GM12878 (cell line): Measurements from ENCODE around the gene OSGIN1. TPM values are rescaled to one million over a fixed set of nuclear protein-coding genes. Genes with fewer than 3 reads are reported as not detected.

ENCODE experiments used
- CEBPB ChIP-seq, 2 experiments: fragments of 150-350 bp in 1 of 2; IDR thresholded peaks; 2 replicates each; pipeline ENCODE4 v1.6.1; 2012 to 2014; ENCODE audit warnings: low read depth in 2 of 2, low read length in 2 of 2, borderline replicate concordance in 1 of 2, inconsistent platforms in 1 of 2
- PML ChIP-seq: IDR thresholded peaks from 2 replicates; pipeline ENCODE4 v1.6.1; 2012; ENCODE audit warnings: low read length, inconsistent platforms
- WRNIP1 ChIP-seq: IDR thresholded peaks from 2 replicates; pipeline ENCODE4 v1.6.1; 2011; ENCODE audit warnings: low read depth, low read length, improper control_type of control experiment, borderline replicate concordance
- polyA plus RNA-seq, 11 experiments: library from polyadenylated mRNA; depleted of rRNA in 4 of 11; unstranded in 6 of 11; stranded (reverse) in 5 of 11; fragments of >200 nt; fragmentation: Nextera tagmentation in 4 of 11; fragmentation: Illumina TruSeq in 1 of 11; extraction: Ambion mirVana in 4 of 11; extraction: Trizol in 1 of 11; gene quantifications; 1 replicate in 1 of 11; 2 replicates in 10 of 11; pipeline versions ENCODE4 v1.2.1 to v1.2.3, GENCODE V29; 2011 to 2016; ENCODE audit warnings: inconsistent platforms in 2 of 11, missing spikeins in 2 of 11, low read depth in 1 of 11
- total RNA-seq, 4 experiments: library from RNA; depleted of rRNA in 3 of 4; stranded (reverse); fragments of >200 nt in 3 of 4; fragmentation: Illumina TruSeq in 1 of 4; extraction: Trizol in 1 of 4; gene quantifications; 2 replicates each; pipeline versions ENCODE4 v1.2.1 to v1.2.3, GENCODE V29; 2013 to 2021
- TF ChIP-seq, protein P1 (sequence below): fragments of 450-650 bp; IDR thresholded peaks from 2 replicates; pipeline ENCODE4 v1.6.1; 2016; ENCODE audit warnings: mild to moderate bottlenecking
- TF ChIP-seq, protein P2 (sequence below): IDR thresholded peaks from 2 replicates; pipeline ENCODE4 v1.6.1; 2012; ENCODE audit warnings: low read depth, low read length, improper control_type of control experiment
- TF ChIP-seq, protein P3 (sequence below): fragments of 450-650 bp; IDR thresholded peaks from 2 replicates; pipeline ENCODE4 v1.6.1; 2014; ENCODE audit warnings: mild to moderate bottlenecking
- TF ChIP-seq, protein P4 (sequence below): IDR thresholded peaks from 2 replicates; pipeline ENCODE4 v1.6.1; 2011; ENCODE audit warnings: borderline replicate concordance, low read depth, mild to moderate bottlenecking, moderate library complexity, low read length; ENCODE audit not compliant: insufficient read depth, poor library complexity, severe bottlenecking

OSGIN1 gene
- total and polyA plus RNA-seq, 10 of the 15 experiments (the other 5 are each of a cell fraction or from before 2014, with no cell fraction given), result 0.06 to 0.18 (median 0.13) TPM; not detected in 5

DNA sequence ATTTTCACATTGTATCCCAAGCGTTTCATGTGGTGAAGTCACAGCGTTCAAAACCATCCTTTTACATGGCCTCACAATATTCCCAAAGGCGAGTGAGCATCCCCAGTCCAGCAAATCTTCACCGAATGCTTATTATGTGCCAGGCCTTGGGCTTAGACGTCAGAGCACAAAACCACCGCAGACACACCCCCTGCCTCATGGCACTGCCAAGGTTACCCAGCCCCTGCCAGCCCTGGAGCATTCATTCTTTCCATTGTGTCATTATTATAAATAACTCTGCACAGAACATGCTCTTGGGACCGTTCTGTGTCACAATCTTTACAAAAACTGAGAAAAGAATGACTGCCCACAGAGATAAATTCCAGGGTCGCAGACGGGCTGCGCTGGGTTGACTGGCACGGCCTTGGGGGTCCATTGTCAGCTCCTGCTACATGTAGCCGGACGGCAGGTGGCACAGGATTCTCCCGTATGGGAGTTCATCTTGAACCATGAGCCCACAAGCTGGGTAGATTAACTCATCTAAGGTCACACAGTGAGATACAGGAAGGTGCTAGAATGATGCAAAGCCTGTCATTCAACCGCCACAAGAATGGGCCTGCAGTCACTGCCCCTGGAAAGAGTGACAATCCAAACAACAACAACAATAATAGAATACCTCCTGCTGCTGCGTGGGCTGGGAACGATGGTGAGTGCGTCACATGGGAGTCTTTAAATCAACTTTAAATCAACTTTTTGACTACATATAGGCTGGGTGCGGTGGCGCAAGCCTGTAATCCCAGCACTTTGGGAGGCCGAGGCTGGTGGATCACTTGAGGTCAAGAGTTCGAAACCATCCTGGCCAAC, 10.5 kb downstream of the OSGIN1 start (continued):
- TF ChIP-seq, protein P1, sequence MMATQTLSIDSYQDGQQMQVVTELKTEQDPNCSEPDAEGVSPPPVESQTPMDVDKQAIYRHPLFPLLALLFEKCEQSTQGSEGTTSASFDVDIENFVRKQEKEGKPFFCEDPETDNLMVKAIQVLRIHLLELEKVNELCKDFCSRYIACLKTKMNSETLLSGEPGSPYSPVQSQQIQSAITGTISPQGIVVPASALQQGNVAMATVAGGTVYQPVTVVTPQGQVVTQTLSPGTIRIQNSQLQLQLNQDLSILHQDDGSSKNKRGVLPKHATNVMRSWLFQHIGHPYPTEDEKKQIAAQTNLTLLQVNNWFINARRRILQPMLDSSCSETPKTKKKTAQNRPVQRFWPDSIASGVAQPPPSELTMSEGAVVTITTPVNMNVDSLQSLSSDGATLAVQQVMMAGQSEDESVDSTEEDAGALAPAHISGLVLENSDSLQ, result no peak
- no peak for TF ChIP-seq CEBPB (IDR thresholded peaks at IDR 0.05; ENCODE audit: borderline replicate concordance in 1 of 2, low read depth in 2 of 2, low read length in 2 of 2)
- TF ChIP-seq PML, result no peak
- TF ChIP-seq, protein P2, sequence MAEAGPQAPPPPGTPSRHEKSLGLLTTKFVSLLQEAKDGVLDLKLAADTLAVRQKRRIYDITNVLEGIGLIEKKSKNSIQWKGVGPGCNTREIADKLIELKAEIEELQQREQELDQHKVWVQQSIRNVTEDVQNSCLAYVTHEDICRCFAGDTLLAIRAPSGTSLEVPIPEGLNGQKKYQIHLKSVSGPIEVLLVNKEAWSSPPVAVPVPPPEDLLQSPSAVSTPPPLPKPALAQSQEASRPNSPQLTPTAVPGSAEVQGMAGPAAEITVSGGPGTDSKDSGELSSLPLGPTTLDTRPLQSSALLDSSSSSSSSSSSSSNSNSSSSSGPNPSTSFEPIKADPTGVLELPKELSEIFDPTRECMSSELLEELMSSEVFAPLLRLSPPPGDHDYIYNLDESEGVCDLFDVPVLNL, result no peak
- TF ChIP-seq WRNIP1, result no peak
- TF ChIP-seq, protein P3, sequence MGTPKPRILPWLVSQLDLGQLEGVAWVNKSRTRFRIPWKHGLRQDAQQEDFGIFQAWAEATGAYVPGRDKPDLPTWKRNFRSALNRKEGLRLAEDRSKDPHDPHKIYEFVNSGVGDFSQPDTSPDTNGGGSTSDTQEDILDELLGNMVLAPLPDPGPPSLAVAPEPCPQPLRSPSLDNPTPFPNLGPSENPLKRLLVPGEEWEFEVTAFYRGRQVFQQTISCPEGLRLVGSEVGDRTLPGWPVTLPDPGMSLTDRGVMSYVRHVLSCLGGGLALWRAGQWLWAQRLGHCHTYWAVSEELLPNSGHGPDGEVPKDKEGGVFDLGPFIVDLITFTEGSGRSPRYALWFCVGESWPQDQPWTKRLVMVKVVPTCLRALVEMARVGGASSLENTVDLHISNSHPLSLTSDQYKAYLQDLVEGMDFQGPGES, result no peak
- TF ChIP-seq, protein P4, sequence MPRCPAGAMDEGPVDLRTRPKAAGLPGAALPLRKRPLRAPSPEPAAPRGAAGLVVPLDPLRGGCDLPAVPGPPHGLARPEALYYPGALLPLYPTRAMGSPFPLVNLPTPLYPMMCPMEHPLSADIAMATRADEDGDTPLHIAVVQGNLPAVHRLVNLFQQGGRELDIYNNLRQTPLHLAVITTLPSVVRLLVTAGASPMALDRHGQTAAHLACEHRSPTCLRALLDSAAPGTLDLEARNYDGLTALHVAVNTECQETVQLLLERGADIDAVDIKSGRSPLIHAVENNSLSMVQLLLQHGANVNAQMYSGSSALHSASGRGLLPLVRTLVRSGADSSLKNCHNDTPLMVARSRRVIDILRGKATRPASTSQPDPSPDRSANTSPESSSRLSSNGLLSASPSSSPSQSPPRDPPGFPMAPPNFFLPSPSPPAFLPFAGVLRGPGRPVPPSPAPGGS, result no peak
- TF ChIP-seq, all 136 proteins: peak for 0
